D721Med (cell line): ENCODE measurements around the gene EIF3L.

Experiments
- DNase-seq: peaks from one replicate; pipeline ENCODE4 v3.0.0; 2011; ENCODE audit warnings: low spot score; ENCODE audit not compliant: insufficient read length
- FAIRE-seq: peaks from 2 replicates; lab custom pipeline; 2011; peaks lifted over from hg19 to GRCh38; lab: Jason Lieb, UNC
- TF ChIP-seq, protein P1 (sequence below): IDR thresholded peaks from 2 replicates; pipeline ENCODE4 v1.5.1; 2012; ENCODE audit warnings: mild to moderate bottlenecking, control low read depth; ENCODE audit not compliant: insufficient read depth; ENCODE audit errors: missing control alignments

Gene EIF3L

DNA sequence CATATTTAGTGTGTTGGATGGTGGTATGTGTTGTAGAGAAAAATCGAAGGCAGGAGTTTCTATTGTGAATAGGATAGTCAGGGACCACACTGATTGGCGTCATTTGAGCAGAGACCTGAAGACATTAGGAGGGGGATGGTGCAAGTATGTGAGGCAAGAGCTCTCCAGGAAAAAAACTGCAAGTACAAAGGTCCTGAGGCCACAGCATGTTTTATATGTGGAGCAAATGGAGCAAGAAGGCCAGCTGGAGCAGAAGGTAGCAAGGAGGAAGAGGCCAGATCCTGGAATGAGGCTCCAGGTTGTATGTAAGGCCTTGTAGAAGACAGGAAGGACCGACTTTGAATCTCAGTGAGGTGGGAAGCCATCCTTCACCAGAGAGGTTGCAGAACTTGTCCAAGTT is 42.7 kb downstream of the EIF3L start:
- DNase-seq, result no peak
- FAIRE-seq, result no peak
- TF ChIP-seq, protein P1, sequence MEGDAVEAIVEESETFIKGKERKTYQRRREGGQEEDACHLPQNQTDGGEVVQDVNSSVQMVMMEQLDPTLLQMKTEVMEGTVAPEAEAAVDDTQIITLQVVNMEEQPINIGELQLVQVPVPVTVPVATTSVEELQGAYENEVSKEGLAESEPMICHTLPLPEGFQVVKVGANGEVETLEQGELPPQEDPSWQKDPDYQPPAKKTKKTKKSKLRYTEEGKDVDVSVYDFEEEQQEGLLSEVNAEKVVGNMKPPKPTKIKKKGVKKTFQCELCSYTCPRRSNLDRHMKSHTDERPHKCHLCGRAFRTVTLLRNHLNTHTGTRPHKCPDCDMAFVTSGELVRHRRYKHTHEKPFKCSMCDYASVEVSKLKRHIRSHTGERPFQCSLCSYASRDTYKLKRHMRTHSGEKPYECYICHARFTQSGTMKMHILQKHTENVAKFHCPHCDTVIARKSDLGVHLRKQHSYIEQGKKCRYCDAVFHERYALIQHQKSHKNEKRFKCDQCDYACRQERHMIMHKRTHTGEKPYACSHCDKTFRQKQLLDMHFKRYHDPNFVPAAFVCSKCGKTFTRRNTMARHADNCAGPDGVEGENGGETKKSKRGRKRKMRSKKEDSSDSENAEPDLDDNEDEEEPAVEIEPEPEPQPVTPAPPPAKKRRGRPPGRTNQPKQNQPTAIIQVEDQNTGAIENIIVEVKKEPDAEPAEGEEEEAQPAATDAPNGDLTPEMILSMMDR, result no peak

DNA sequence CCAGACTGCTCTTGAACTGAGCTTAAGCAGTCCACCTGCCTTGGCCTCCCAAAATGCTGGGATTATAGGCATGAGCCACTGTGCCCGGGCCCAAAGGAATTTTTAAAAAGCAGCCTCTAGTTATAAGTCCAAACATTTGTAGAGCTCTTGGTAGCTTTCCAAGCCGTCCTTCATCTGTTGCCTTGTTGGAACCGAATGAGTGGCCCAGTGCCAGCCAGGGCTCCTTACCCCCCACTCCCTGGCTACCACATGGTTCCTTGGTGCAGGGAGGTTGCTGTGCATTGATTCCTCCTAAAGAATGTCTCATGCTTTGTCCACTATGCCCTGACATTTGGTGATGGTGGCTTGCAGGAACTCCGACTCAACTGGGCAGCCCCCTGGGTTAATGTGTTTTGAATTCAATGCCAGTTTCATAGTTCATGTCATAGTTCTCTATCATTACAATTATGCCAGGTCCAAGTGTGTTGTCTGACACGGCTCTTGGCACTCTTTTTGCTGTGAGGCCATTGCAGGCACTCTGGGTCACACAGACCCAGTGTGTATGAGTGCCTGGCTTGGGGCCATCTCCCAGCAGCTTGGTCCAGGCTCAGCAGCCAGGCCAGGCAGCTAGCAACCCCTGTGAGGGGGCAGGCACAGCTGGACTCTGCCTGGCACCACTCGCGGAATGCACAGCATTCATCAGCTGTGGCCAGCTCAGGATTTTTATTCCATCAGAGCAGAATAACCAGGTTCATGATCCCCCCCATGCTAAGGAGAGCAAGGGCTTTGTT is 43.5 kb downstream of the EIF3L start:
- FAIRE-seq (no peak), DNase-seq (no peak)
- TF ChIP-seq, protein P1, result no peak

GRCh38 chr22:37893583-37893983 is 44.4 kb downstream of the EIF3L start:
- no peak for FAIRE-seq
- DNase-seq, result no peak
- TF ChIP-seq, protein P1, result no peak

GRCh38 chr22:37894939-37895670 is 45.9 kb downstream of the EIF3L start:
- no peak for DNase-seq
- no peak for FAIRE-seq
- TF ChIP-seq, protein P1, result no peak

- DNase-seq (no peak), FAIRE-seq (no peak)
- TF ChIP-seq, protein P1, result no peak
Observed at GRCh38 chr22:37896181-37896592, 47.0 kb downstream of the EIF3L start.

- TF ChIP-seq, protein P1, result no peak
- DNase-seq (no peak), FAIRE-seq (no peak)
Observed at GRCh38 chr22:37896939-37897338, 47.7 kb downstream of the EIF3L start.

DNA sequence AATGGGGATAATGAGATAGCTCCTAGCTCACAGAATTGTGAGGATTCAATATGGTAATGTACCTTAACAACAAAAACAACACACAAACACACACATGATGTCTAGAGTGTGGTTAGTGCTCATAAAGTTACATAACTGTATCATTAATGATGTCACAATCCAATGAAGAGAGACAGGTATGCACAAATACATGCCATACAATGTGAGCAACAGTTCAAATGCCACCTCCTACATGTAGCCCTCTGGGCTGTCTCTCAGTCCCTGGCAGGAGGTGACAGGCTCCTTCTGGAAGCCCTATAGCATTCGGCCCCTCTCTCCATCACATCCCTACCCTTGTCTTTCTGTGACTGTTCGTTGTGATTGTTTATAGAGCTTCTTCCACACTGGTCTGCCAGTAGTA is 48.6 kb downstream of the EIF3L start:
- DNase-seq (no peak), FAIRE-seq (no peak)
- TF ChIP-seq, protein P1, result no peak
